SJCRH30 (cell line): ENCODE measurements around the gene ZFPM1. TPM values are rescaled to one million over a fixed set of nuclear protein-coding genes. Genes with fewer than 3 reads are reported as not detected.

Experiments used
- DNase-seq, 2 experiments: peaks; one replicate each; pipeline ENCODE4 v3.0.0-alpha.2; 2015 to 2020
- H3K27ac ChIP-seq: fragments of 250-450 bp; sonication (Bioruptor Pico); 2 replicates; pipeline ENCODE4 v1.5.1; 2020; ENCODE audit warnings: mild to moderate bottlenecking, moderate library complexity
- H3K27me3 ChIP-seq: fragments of 250-450 bp; sonication (Bioruptor Pico); 2 replicates; pipeline ENCODE4 v1.5.1; 2020; ENCODE audit warnings: mild to moderate bottlenecking, moderate library complexity
- H3K36me3 ChIP-seq: fragments of 250-450 bp; sonication (Bioruptor Pico); 2 replicates; pipeline ENCODE4 v1.5.1; 2020; ENCODE audit warnings: mild to moderate bottlenecking, moderate library complexity
- H3K4me1 ChIP-seq: fragments of 250-450 bp; sonication (Bioruptor Pico); 2 replicates; pipeline ENCODE4 v1.5.1; 2020; ENCODE audit warnings: mild to moderate bottlenecking, moderate library complexity
- H3K4me3 ChIP-seq: fragments of 250-450 bp; sonication (Bioruptor Pico); 2 replicates; pipeline ENCODE4 v1.5.1; 2020; ENCODE audit warnings: mild to moderate bottlenecking, moderate library complexity
- H3K9me3 ChIP-seq: fragments of 250-450 bp; sonication (Bioruptor Pico); replicated peaks from 2 replicates; pipeline ENCODE4 v1.5.1; 2020; ENCODE audit warnings: mild to moderate bottlenecking, moderate library complexity
- total RNA-seq: library from RNA; depleted of rRNA; stranded (reverse); fragments of >200 nt; shearing (Covaris generic); gene quantifications from 2 replicates; pipeline ENCODE4 v1.2.3, GENCODE V29; 2014

Gene ZFPM1
- total RNA-seq, 1 experiment from 2014 or later, result 0.85 TPM

DNA sequence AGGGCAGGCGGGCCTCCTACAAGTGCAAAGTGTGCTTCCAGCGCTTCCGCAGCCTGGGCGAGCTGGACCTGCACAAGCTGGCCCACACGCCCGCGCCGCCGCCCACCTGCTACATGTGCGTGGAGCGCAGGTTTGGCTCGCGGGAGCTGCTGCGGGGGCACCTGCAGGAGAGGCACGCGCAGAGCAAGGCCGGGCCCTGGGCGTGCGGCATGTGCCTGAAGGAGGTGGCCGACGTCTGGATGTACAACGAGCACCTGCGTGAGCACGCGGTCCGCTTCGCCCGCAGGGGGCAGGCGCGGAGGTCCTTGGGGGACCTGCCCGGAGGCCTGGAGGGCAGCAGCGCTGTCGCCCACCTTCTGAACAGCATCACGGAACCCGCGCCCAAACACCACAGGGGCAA, 16.3 kb upstream of the ZFPM1 start:
- Histone ChIP-seq H3K4me3 (no peak overlapping the region), H3K9me3 (no peaks in the 10 kb centered on the region), H3K27me3 (no peaks in the 10 kb centered on the region), H3K27ac (no peak overlapping the region), H3K4me1 (no peaks in the 10 kb centered on the region), H3K36me3 (no peaks in the 10 kb centered on the region)
- no peak for DNase-seq

DNA sequence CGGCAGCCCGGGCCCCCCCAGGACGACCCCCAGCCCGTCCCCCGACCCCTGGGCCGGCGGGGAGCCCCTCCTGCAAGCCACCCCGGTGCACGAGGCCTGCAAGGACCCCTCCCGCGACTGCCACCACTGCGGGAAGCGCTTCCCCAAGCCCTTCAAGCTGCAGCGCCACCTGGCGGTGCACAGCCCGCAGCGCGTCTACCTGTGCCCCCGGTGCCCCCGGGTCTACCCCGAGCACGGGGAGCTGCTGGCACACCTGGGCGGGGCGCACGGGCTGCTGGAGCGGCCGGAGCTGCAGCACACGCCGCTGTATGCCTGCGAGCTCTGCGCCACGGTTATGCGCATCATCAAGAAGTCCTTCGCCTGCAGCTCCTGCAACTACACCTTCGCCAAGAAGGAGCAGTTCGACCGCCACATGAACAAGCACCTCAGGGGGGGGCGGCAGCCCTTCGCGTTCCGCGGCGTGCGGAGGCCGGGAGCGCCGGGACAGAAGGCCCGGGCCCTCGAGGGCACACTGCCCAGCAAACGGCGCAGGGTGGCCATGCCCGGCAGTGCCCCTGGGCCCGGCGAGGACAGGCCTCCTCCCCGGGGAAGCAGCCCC, 15.6 kb upstream of the ZFPM1 start:
- Histone ChIP-seq H3K9me3 (no peaks in the 10 kb centered on the region), H3K27ac (no peak overlapping the region), H3K4me3 (no peak overlapping the region), H3K36me3 (no peaks in the 10 kb centered on the region), H3K4me1 (no peaks in the 10 kb centered on the region), H3K27me3 (no peaks in the 10 kb centered on the region)
- peak in 1 of 2 experiments; percentile 29 for DNase-seq

DNA sequence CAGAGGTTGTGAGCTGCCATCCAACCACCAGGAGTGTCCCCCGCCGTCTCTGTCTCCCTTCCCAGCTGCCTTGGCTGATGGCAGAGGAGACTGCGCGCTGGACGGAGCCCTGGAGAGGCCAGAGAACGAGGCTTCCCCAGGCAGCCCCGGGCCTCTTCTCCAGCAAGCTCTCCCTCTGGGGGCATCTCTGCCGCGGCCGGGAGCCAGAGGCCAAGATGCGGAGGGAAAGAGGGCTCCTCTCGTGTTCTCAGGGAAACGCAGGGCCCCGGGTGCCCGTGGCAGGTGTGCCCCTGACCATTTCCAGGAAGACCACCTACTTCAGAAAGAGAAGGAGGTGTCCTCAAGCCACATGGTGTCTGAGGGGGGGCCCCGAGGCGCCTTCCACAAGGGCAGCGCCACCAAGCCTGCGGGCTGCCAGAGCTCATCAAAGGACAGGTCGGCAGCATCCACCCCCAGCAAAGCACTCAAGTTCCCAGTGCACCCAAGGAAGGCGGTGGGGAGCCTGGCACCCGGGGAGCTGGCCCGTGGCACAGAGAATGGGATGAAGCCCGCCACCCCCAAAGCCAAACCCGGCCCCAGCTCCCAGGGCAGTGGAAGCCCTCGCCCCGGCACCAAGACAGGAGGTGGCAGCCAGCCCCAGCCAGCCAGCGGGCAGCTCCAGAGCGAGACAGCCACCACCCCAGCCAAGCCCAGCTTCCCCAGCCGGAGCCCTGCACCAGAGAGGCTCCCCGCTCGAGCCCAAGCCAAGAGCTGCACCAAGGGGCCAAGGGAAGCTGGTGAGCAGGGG, 14.8 kb upstream of the ZFPM1 start:
- Histone ChIP-seq H3K4me3 (no peak overlapping the region), H3K36me3 (no peaks in the 10 kb centered on the region), H3K27ac (no peak overlapping the region), H3K9me3 (no peaks in the 10 kb centered on the region), H3K4me1 (no peaks in the 10 kb centered on the region), H3K27me3 (no peaks in the 10 kb centered on the region)
- no peak for DNase-seq

DNA sequence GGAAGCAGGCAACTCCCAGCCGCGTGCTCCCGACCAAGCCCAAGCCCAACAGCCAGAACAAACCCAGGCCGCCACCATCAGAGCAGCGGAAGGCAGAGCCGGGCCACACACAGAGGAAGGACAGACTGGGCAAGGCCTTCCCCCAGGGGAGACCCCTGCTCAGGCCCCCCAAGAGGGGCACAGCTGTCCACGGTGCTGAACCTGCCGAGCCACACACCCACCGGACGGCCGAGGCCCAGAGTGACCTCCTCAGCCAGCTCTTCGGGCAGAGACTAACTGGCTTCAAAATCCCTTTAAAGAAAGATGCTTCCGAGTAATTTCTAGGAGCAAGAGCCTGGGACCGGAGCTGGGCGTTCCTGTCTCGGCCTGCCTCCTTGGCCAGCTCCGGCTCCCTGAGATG, 14.1 kb upstream of the ZFPM1 start:
- Histone ChIP-seq H3K4me3 (no peak overlapping the region), H3K36me3 (no peaks in the 10 kb centered on the region), H3K27ac (no peak overlapping the region), H3K9me3 (no peaks in the 10 kb centered on the region), H3K27me3 (no peaks in the 10 kb centered on the region), H3K4me1 (no peaks in the 10 kb centered on the region)
- no peak for DNase-seq

DNA sequence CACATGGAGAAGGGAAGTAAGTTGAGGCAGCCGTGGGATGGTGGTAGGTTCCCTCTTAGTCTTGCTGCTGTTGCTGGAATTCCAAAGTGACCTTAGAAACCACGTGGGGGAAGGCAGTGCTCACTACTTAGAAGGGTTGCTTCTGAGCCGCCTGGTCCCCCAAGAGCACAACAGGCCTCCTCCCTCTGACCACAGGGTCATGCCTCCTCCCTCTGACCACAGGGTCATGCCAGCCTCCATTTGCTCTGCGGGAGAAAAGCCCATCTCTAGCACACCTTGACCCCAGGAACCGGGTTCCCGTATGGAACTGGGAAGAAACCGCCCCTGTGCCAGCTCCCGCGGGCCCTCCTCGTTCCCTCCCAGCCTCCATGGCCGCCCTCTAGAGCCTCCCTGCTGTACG, 13.4 kb upstream of the ZFPM1 start:
- no peak for DNase-seq
- no peaks in the 10 kb centered on the region; the same call in 1 of the 2 replicates for H3K27me3 ChIP-seq

DNA sequence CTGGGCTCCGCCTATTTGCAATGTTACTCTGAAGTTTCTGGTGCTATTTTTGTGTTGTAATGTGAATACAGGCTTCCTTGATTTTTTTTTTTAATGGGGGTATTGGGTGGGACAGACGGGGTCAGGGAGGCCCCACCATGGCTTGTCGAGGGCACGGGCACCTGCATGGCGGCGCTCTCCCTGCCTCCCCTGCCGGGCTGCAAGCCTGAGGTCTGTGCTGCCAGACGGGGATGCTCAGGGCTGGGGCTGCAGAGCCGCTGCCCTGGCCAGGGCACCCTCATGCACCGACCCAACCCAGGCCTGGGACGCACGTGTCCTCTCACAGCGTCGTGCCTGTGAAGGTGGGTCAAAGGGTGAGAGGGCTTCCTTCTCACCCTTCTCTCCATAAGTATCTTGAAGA, 13.0 kb upstream of the ZFPM1 start:
- H3K27ac ChIP-seq, result no peak overlapping the region
- H3K36me3 ChIP-seq, result no peaks in the 10 kb centered on the region
- DNase-seq, result no peak
- no peak overlapping the region for H3K4me3 ChIP-seq
- peaks cover 3% of the 10 kb centered on the region; the same call in 1 of the 2 replicates for H3K27me3 ChIP-seq
- H3K4me1 ChIP-seq, result no peaks in the 10 kb centered on the region
- no peaks in the 10 kb centered on the region for H3K9me3 ChIP-seq

More for the DNA sequence above, 13.4 kb upstream of the ZFPM1 start:
- Histone ChIP-seq H3K36me3 (no peaks in the 10 kb centered on the region), H3K27ac (no peak overlapping the region), H3K4me1 (no peaks in the 10 kb centered on the region), H3K4me3 (no peak overlapping the region), H3K9me3 (no peaks in the 10 kb centered on the region)

DNA sequence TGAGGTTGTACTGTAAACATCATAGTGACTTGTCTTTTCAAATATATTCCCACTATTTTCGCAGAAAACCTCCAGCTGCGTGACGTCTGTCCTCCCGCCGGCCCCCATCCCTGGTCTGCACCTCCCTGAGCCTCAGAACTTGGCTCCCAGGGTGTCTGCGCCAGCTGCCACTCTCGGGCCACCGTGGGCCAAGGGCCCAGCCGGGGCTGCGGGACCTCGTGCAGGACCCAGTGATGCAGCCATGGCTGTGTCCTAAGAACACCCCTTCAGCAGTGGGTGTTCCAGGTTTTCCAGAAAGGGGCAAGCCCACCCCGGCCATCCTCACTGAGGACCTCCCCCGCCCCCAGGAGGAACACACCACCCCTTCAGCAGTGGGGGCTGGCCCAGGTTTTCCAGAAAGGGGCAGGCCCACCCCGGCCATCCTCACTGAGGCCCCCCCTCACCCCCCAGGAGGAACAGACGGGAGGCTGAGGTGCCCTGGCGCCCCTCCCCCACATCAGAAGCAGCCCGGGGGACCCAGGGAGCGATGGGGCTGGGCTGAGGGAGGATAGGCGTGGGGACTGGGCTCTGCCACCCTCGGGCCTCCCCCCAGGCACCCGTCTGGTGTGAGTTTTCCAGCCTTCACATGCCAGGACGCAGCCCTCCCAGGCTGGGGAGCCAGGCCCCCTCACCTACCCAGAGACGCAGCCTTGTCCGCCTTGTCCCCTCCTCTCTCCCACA, 12.2 kb upstream of the ZFPM1 start:
- Histone ChIP-seq H3K27ac (no peak overlapping the region), H3K9me3 (no peaks in the 10 kb centered on the region), H3K36me3 (no peaks in the 10 kb centered on the region), H3K4me1 (no peaks in the 10 kb centered on the region), H3K4me3 (no peak overlapping the region), H3K27me3 (peaks cover 3% of the 10 kb centered on the region; the same call in 1 of the 2 replicates)
- no peak for DNase-seq

DNA sequence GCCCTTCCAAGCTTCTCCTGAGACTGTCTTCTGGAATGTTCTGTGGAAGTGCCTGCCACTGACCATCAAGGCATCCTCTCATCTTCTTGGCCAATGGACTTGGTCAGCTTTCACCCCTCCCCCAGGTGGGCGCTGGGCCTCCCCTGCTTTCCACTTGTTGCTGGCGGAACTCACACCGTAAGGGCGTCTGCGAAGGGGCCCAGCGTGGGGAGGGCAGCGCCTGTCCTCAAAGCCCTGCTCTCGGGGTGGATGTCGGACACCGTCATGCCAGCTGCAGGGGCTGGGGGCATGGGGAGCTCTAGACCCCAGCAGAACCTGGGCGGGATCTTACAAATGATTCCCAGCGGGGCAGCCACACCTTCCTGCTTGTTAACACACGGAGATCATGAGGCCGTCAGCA, 11.6 kb upstream of the ZFPM1 start:
- Histone ChIP-seq H3K9me3 (no peaks in the 10 kb centered on the region), H3K36me3 (no peaks in the 10 kb centered on the region), H3K27me3 (peaks cover 3% of the 10 kb centered on the region; the same call in 1 of the 2 replicates), H3K4me3 (no peak overlapping the region), H3K27ac (no peak overlapping the region), H3K4me1 (no peaks in the 10 kb centered on the region)
- DNase-seq, result no peak

DNA sequence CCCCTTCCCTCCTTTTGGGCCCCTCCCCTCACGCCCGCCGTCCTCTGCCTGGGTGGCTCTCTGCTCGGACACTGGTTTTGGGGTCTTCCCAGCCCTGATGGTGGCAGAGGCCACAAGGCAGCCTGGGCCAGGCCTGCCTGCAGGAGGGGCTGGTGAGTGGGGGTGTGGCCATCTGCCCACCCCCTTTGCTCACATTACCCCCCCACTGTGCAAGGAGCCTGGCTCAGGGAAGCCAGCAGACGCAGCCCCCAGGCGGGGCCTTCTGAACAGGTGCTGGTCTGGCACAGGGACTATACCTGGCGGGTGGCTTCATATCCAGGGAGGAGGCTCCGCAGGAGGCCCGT, 10.7 kb upstream of the ZFPM1 start:
- H3K27me3 ChIP-seq, result peaks cover 3% of the 10 kb centered on the region; the same call in 1 of the 2 replicates
- H3K4me3 ChIP-seq, result no peak overlapping the region
- no peaks in the 10 kb centered on the region for H3K4me1 ChIP-seq
- no peaks in the 10 kb centered on the region for H3K36me3 ChIP-seq
- H3K27ac ChIP-seq, result no peak overlapping the region
- no peaks in the 10 kb centered on the region for H3K9me3 ChIP-seq
- DNase-seq, result no peak

DNA sequence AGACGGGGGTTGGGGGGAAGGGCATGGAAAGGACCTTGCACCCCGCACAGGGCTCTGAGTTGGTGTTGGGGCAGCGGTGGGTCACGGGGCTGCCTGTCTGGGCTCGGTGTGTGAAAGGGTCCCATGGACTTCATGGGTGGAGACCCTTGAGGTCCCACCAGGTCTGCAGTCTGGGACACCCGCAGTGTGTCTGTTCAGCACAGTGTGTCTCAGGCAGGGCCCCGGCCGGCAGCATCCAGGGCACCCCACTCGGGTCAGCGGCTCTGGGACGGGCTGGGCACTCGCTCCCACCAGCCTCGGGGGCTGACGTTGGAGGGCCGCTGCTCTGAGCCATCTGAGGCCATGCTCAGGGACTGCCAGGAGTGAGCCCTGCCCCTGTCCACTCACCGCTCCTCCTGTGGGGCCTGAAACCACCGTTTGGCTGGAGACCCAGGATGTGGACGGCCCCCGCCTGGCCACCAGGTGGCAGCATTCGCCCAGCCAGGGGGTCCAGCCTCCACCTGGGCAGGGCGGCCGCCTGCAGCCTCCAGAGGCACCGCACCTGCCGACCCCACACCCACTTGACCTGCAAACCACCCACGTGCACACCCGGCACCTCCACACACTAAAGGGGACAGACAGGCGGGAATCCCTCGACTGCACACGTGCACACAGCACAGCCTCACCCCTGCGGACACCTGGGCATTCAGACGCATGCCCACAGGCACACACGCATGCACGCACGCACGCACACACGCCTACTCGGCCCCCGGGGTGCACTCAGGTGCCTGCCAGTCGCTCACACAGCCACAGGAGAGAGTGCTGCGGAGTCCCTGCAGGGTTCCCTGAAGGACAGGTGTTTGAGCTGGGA, 10.1 kb upstream of the ZFPM1 start:
- Histone ChIP-seq H3K36me3 (no peaks in the 10 kb centered on the region), H3K4me3 (no peak overlapping the region), H3K4me1 (no peaks in the 10 kb centered on the region), H3K9me3 (no peaks in the 10 kb centered on the region), H3K27ac (no peak overlapping the region), H3K27me3 (peaks cover 3% of the 10 kb centered on the region; the same call in 1 of the 2 replicates)
- peak; percentile 54 to 72 for DNase-seq

DNA sequence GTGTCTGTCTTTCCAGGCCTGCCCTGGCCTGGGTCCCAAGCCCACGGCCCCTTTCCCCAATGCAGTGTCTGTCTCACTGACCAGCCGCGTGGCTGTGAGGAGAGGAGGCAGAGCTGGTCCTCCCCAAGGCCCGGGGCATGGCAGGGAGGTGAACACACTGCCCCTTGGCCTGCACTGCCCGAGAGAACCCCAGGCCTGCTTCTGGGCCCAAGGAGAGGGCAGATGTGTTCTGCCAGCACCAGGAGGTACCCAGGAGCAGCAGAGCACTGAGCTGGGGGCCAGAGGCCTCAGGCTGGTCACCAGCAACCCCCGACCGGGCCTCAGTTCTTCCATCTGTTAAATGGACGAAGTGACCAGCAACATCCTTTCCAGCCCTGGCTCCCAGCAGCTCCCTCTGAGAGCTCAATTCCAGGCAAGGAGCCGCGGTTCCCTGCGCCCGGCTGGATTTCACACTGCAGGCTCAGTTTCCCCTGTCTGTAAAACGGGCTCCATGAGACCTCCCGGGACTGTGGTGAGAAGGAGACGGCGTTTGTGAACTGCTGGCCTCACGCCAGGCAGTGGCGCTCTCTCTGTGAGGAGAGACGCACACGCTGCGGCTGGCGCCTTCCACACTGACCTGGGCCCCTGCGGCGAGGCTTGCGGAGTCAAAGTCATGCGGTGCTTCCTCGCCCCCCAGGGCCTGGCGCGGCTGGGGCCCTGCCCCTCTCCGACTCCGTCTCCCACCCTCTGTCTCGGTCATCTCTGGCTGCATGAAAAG, 8.1 kb upstream of the ZFPM1 start:
- no peaks in the 10 kb centered on the region; the same call in 1 of the 2 replicates for H3K4me1 ChIP-seq
- H3K9me3 ChIP-seq, result no peaks in the 10 kb centered on the region
- no peak overlapping the region for H3K4me3 ChIP-seq
- peaks cover 3% of the 10 kb centered on the region; the same call in 1 of the 2 replicates for H3K27me3 ChIP-seq
- DNase-seq, result no peak
- H3K27ac ChIP-seq, result no peak overlapping the region
- H3K36me3 ChIP-seq, result no peaks in the 10 kb centered on the region

DNA sequence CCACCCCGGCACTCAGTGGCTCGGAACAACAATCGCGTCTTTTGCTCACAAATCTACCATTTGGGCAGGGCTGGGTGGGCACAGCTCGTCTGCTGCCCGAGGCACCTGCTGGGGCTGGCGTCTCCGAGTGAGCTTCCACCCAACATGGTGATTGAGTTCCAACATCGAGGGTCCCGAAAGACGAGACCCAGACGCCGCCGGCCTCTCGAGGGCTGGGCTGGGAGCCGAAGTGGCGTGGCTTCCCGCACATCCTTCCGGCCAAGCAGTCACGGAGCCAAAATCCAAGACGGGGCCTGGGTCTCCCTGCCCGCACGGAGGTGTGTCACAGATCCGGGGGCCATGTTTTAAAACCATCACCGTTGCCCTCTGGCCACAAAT, 7.5 kb upstream of the ZFPM1 start:
- Histone ChIP-seq H3K4me3 (no peak overlapping the region), H3K9me3 (no peaks in the 10 kb centered on the region), H3K4me1 (no peaks in the 10 kb centered on the region; the same call in 1 of the 2 replicates), H3K36me3 (no peaks in the 10 kb centered on the region), H3K27ac (no peak overlapping the region), H3K27me3 (peaks cover 3% of the 10 kb centered on the region; the same call in 1 of the 2 replicates)
- no peak for DNase-seq

DNA sequence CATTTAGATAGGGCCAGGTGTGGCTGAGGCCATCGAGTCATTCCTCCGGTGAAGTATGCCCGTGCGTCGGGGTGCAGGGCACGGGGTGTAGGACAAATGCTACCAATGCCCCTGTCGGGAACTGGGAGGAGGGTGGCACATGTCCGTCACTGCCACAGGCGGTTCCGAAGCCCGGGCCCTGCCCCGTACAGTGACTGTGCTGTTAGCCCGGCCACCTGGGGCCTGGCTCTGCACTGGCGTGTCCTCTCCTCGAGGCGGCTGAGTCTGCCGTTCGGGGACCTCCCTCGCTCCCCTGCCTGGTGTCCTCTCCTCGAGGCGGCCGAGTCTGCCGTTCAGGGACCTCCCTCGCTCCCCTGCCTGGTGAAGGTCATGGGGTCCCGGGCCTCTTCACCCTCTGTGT, 7.0 kb upstream of the ZFPM1 start:
- Histone ChIP-seq H3K9me3 (no peaks in the 10 kb centered on the region), H3K4me3 (no peak overlapping the region), H3K36me3 (no peaks in the 10 kb centered on the region), H3K27me3 (peaks cover 3% of the 10 kb centered on the region; the same call in 1 of the 2 replicates), H3K4me1 (no peaks in the 10 kb centered on the region; the same call in 1 of the 2 replicates), H3K27ac (no peak overlapping the region)
- no peak for DNase-seq

DNA sequence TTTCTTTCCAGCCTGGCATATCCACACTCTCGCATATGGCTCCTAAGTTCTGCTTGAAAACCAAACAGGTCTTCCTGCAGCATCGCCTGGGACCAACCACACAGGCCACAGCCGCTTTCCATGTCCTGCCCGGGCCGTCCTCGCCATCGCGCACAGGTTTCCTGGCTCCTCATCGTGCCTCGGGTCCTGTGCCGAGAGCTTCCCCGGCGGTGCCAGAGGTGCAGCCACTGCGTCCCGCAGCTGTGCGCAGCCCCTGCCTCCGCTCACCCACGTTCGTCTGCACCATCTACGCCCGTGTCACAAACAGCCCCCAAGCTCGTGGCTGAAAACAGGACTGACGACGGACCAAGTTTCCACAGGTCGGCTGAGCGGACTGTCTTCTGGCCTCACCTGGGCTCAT, 6.3 kb upstream of the ZFPM1 start:
- Histone ChIP-seq H3K4me1 (no peaks in the 10 kb centered on the region; the same call in 1 of the 2 replicates), H3K9me3 (no peaks in the 10 kb centered on the region), H3K36me3 (no peaks in the 10 kb centered on the region), H3K4me3 (no peak overlapping the region), H3K27ac (no peak overlapping the region), H3K27me3 (peaks cover 3% of the 10 kb centered on the region; the same call in 1 of the 2 replicates)
- no peak for DNase-seq
